ENCODE data around the gene CACNA2D3.

GRCh38 chr3:54784021-54784420 is 661.7 kb downstream of the CACNA2D3 start:
- TF ChIP-seq CTCF (IDR thresholded peaks at IDR 0.05) = no peak
- TF ChIP-seq POLR2A (IDR thresholded peaks at IDR 0.05) = no peak

Measured in uterus (tissue), 2 donors.